ENCODE measurements around the gene UBE2J1. TPM values are rescaled to one million over a fixed set of nuclear protein-coding genes. Genes with fewer than 3 reads are reported as not detected.
"Not testable (repeated sequence)": the region's sequence is repeated elsewhere in the genome, so short reads cannot be mapped to it uniquely, and the experiment has no call there.

UBE2J1 gene
- 10 to 100 TPM; 50.8 to 68.4 (median 54.6) TPM for polyA plus RNA-seq (ENCODE audit: insufficient read depth in 1 of 5, insufficient read length in 5 of 5, low replicate concordance in 1 of 5)
- long read RNA-seq, donor 1, full-length matches to known transcripts = 28 of 28 reads
- long read RNA-seq, donor 1, partial matches to known transcripts = 0 of 28 reads
- long read RNA-seq, donor 1, other reads (novel, unspliced or antisense) = 0 of 28 reads
- long read RNA-seq, donor 2, full-length matches to known transcripts = 21 of 21 reads
- long read RNA-seq, donor 2, partial matches to known transcripts = 0 of 21 reads
- long read RNA-seq, donor 2, other reads (novel, unspliced or antisense) = 0 of 21 reads
- long read RNA-seq, donor 3, full-length matches to known transcripts = 16 of 22 reads
- long read RNA-seq, donor 3, partial matches to known transcripts = 6 of 22 reads
- long read RNA-seq, donor 3, other reads (novel, unspliced or antisense) = 0 of 22 reads
- long read RNA-seq, donor 4, full-length matches to known transcripts = 7 of 7 reads
- long read RNA-seq, donor 4, partial matches to known transcripts = 0 of 7 reads
- long read RNA-seq, donor 4, other reads (novel, unspliced or antisense) = 0 of 7 reads
- long read RNA-seq, donor 5, full-length matches to known transcripts = 27 of 27 reads
- long read RNA-seq, donor 5, partial matches to known transcripts = 0 of 27 reads
- long read RNA-seq, donor 5, other reads (novel, unspliced or antisense) = 0 of 27 reads
- long read RNA-seq, donor 6, full-length matches to known transcripts = 29 of 29 reads
- long read RNA-seq, donor 6, partial matches to known transcripts = 0 of 29 reads
- long read RNA-seq, donor 6, other reads (novel, unspliced or antisense) = 0 of 29 reads
- long read RNA-seq, donor 7, full-length matches to known transcripts = 16 of 16 reads
- long read RNA-seq, donor 7, partial matches to known transcripts = 0 of 16 reads
- long read RNA-seq, donor 7, other reads (novel, unspliced or antisense) = 0 of 16 reads
- long read RNA-seq, donor 8, full-length matches to known transcripts = 8 of 8 reads
- long read RNA-seq, donor 8, partial matches to known transcripts = 0 of 8 reads
- long read RNA-seq, donor 8, other reads (novel, unspliced or antisense) = 0 of 8 reads

DNA sequence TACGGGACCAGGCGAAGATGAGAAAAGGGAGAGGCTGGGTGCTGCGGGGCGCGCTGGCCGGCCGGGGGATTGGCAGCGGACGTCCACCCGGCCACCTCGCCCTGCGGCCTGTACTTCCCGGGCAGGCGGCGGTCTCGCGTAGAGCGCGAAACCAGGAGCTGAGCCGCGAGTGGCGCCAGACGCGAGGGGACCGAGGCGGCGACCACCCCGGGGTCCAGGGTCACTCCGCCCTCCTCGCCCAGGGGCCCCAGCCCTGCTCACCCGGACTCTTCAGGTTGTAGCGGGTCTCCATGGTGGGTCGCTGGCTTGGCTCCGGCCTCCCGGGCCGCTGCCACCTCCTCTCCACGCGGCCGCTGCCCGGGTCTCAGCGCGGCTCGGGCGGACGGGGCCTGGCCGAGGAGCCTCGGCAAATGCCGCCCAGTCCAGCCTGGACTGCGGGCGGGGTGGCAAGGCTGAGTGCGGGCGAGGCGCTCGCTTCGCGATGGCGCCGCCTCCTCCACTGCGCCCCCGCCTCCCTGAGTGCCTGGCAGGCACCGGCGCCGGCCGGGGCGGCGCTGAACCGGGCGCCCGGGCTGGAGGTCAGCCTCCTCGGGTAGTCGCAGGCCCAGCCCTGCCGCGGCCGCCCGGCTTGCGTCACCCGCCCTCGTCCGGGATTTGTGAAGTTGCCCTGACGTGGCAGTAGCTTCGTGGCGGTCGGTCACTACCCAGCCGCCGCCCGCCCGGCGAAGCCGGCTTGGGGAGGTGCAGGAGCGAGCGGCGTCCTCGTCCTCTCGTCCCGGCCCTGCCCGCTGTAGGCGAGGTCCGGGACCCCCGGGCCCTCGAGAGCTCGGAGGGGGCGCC lies at the start of gene UBE2J1:
UBE2J1 (minus strand) TSS at position 445 of the 840 bp plus-strand sequence; CDS start at position 292, 153 bp downstream.
- DNase-seq = peak; percentile 90 to 91

DNA sequence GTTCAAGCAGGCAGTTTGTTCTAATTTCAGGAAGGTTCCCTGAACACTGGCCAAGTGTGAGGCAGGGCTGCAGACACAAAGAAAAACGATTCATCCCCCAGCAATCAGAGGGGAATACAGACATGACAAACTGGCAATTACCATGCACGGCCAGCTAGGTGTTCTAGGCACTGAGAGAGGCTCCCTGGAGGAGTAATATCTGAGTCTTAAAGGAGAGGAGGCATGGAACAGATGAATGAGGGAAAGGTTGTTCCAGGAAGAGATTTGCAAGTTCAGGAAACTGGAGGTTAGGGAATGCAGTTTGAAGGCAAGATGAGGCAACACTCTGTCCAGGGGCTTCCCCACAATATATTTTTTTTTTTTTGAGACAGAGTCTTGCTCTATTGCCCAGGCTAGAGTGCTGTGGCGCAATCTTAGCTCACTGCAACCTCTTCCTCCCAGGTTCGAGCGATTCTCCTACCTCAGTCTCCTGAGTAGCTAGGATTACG lies 48.4 kb upstream of the UBE2J1 start:
- no peak for DNase-seq

DNA sequence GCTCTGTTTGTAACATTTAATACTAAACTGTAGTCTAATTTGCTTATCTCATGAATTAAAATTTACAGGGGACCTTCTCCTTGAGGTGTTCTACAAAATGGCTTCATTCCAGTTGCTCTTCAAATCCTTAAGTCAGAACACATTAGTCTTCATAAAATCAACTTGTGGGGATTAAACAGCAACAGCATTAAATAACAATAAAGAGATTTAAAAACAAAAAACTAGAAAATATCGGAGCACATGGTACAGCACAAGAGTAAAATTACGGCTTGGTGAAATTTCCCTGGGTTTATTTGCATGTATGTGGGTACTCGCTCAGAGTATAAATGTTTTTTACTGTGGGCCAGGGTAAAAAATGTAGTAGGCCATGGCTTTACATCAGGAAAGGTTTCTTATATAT lies 47.5 kb upstream of the UBE2J1 start:
- no peak for DNase-seq

DNA sequence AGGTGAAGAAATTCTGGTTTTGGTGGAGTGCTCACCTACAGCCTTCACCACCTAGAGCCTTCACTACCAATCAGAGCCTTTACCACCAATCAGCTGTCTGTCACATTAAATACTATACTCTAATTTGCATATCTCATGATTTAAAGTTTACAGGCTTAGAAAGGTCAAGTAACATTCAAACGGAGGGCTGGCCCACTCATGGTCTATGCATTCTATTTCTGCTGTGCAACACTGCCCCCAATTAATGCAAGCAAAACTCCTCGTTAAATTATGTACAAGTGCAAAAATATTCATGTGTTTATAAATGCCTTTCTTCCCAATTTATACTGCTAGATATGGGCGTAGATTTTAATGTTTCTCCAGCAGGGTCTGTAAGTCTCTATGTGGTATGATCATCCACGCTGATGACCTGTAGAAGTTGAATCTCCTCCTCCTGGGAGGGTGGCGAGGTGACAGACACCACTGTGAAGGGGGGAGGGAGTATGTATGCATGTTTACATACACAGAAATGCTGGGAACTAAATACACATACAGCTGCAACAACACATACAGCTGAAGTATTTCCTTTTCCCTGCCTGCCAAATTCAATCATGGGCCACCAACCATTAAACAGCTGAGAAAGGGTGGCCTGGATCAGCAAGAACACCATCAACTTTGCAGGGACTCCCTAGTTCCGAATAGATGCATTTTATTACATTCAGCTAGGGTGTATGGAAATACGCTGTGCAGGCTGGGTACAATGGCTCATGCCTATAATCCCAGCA lies 46.4 kb upstream of the UBE2J1 start:
- no peak for DNase-seq

GRCh38 chr6:89397884-89398283 lies 45.4 kb upstream of the UBE2J1 start:
- DNase-seq = not testable (repeated sequence)

DNA sequence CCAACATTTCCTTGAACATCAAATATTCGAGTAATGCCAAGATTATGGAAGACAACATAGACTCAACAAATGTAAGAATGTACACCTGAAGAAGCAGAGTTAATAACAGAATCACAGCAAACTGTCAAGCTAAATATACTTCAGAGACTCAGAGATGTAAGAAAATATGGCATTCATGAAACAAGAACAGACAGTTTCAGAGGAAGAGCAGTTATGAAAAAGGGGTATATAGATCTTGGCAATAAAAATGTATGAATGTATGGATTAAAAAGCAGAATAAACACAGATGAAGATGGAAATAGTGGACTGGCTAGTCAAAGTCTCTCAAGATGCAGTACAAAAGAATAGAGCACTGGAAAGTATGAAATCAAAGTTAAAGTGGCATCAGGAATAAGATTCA lies 41.1 kb upstream of the UBE2J1 start:
- DNase-seq = no peak

DNA sequence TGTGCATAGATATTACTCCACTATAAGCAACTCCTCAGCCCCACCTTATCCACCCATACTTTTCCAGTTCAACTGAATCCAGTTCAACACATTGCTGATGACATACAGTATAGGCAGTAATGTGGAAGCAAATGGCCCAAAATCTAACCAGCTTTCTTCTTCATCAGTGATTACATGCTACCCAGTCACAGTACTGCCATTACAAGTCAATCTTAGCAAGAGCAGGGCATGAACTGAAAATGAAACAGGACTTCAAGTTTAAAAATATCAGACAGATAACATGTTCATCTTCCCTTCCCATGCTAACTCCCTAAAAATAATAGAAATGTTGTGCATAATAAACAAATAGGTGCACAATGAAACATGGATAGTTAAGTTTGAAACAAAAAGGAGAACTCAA lies 40.3 kb upstream of the UBE2J1 start:
- no peak for DNase-seq

DNA sequence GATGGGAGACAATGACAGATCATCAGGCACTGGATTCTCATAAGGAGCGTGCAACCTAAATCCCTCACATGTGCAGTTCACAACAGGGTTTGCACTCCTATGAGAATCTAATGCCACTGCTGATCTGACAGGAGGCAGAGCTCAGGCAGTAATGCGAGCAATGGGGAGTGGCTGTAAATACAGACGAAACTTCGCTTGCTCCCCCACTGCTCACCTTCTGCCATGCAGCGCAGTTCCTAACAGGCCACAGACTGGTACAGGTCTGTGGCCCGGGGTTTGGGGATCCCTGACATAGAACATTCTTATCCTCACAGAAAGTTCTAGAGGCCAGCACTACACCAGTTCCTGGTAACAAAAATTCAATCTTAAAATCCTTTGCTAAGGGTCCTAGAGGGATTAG lies 36.3 kb upstream of the UBE2J1 start:
- no peak for DNase-seq

GRCh38 chr6:89387516-89388201 lies 35.1 kb upstream of the UBE2J1 start:
- no peak for DNase-seq

- no peak for DNase-seq
These were observed 34.5 kb upstream of the UBE2J1 start for GRCh38 chr6:89386917-89387491.

GRCh38 chr6:89385846-89386245 lies 33.3 kb upstream of the UBE2J1 start:
- no peak for DNase-seq

DNA sequence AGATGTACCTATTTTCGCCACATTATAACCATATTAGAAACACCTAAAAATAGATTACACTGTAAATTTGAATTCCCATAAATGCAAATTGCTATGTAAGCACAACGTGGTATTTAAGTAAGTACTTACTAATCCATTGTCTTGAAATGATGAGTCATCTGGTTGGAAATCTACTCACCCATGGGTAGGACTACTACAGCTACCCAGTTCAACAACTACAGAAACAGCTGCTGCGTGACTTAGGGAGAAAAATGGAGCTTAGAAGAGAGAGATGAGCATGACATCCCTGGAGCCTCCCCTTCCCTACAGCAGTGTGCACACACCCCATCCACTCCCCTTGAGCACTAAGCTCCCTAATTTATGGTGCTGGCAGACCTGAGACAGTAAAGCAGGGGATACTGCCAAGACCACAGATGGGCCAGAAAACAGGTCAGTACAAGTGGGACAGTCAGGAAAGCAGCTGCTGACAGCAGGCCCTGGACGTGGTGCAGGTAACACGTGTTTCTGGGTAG lies 32.7 kb upstream of the UBE2J1 start:
- DNase-seq = no peak

- DNase-seq = no peak
These were observed 28.5 kb upstream of the UBE2J1 start for GRCh38 chr6:89381031-89381430.

DNA sequence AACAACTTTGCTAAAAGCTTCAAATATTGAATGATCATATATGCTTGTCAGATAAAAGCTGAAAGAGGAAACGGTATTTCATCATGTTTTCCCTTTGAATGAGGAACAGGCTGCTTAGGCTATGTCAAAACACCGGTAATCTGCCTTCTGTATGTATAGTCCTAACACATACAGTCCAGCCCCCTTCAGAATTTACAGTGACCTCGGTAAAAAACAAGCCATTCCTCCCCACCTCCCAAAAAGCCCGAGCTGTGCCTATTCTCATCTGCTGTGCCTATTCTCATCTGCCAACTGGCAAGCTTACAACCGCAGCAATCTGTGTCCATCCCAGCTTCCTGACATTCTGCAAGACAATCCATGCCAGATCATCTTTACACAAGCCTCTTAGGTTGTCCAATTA lies 26.8 kb upstream of the UBE2J1 start:
- no peak for DNase-seq

DNA sequence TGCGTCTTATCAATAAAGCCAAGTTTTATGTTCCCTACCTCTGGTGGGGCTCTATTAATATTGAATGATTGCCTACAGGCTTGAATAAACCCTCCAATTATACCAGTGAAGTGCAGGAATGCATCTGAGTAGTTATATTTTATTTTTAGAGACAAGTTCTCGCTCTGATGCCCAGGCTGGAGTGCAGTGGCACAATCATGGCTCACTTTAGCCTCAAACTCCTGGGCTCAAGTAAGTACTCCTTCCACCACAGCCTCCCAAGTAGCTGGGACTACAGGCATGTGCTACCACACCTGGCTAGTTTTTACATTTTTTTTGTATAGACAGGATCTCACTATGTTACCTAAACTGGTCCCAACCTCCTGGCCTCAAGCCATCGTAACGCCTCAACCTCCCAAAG lies 26.1 kb upstream of the UBE2J1 start:
- DNase-seq = no peak

- peak in 1 of 2 donors; percentile 34 for DNase-seq
These were observed 23.1 kb upstream of the UBE2J1 start for GRCh38 chr6:89375427-89376267.

- DNase-seq = no peak
These were observed 20.0 kb upstream of the UBE2J1 start for GRCh38 chr6:89372506-89372901.

GRCh38 chr6:89371849-89372505 lies 19.5 kb upstream of the UBE2J1 start:
- DNase-seq = no peak
